Aorta (tissue), 5 donors: ENCODE measurements around the gene CMSS1. TPM values are rescaled to one million over a fixed set of nuclear protein-coding genes. Genes with fewer than 3 reads are reported as not detected.

Experiments used
- ATAC-seq: fragments of 200-7000 bp; cut with Tn5 transposase; one replicate; pipeline ENCODE4 v1.9.1; 2022; ENCODE audit warnings: moderate library complexity; ENCODE audit not compliant: low FRiP score
- DNase-seq, 2 donors: peaks; one replicate each; pipeline ENCODE4 v3.0.0-alpha.2; 2020
- H3K27ac ChIP-seq, 2 donors: one replicate each; pipeline ENCODE4 v1.5.1; 2013; ENCODE audit warnings: low read length in 2 of 2, mild to moderate bottlenecking in 2 of 2, moderate library complexity in 2 of 2, control low read depth in 1 of 2, inconsistent platforms in 1 of 2, low read depth in 1 of 2
- H3K27me3 ChIP-seq, 2 donors: one replicate each; pipeline ENCODE4 v1.6.1; 2013; ENCODE audit warnings: control low read depth in 1 of 2, low read length in 1 of 2, mild to moderate bottlenecking in 1 of 2, moderate library complexity in 1 of 2; ENCODE audit not compliant: insufficient read depth in 2 of 2, control insufficient read depth in 1 of 2
- H3K36me3 ChIP-seq, 2 donors: one replicate each; pipeline ENCODE4 v1.6.1; 2013; ENCODE audit warnings: control low read depth in 1 of 2, low read length in 1 of 2, mild to moderate bottlenecking in 1 of 2; ENCODE audit not compliant: insufficient read depth in 2 of 2, control insufficient read depth in 1 of 2
- H3K4me1 ChIP-seq, 2 donors: one replicate each; pipeline ENCODE4 v1.6.1; 2013; ENCODE audit warnings: low read length in 2 of 2, control low read depth in 1 of 2, mild to moderate bottlenecking in 1 of 2, moderate library complexity in 1 of 2; ENCODE audit not compliant: insufficient read depth in 2 of 2, control insufficient read depth in 1 of 2
- H3K4me3 ChIP-seq, 2 donors: one replicate each; pipeline ENCODE4 v1.5.1; 2013; ENCODE audit warnings: low read length in 2 of 2, control low read depth in 1 of 2, mild to moderate bottlenecking in 1 of 2
- H3K9me3 ChIP-seq: one replicate; pipeline ENCODE4 v1.6.1; 2013; ENCODE audit warnings: mild to moderate bottlenecking, low read length; ENCODE audit not compliant: control insufficient read depth
- WGBS, 2 donors: extraction: QIAGEN DNeasy Blood & Tissue Kit; methylation state at CpG; one replicate each; pipeline ENCODE4 v1.1.7; 2013; 5-methylcytosine and 5-hydroxymethylcytosine counted together
- intact Hi-C, 2 donors: fragments of 100-400 bp; cut with DNase I; formaldehyde crosslinking; loops; one replicate each; pipeline versions ENCODE4 v1.14.2 to v1.15.0; 2022
- polyA plus RNA-seq, 2 donors: library from polyadenylated mRNA; stranded (reverse); fragments of 200-250 nt; gene quantifications; one replicate each; pipeline ENCODE4 v1.2.3, GENCODE V29; 2013
- total RNA-seq, 2 donors: library from RNA; stranded (reverse); fragmentation: NEBNext Ultra II Directional; extraction: Animal tissue kit (Norgen Biotek cat#: 25700); gene quantifications; one replicate each; pipeline ENCODE4 v1.2.1, GENCODE V29; 2021
- donor health status: healthy with polysubstance abuse.
- donor health status: Bipolar disorder and iron deficiency.
- donor health status: DM: no; HTN: no; CAD: no.
- donor health status: DM: no; HTN: no; CAD: no.
- donor health status: DM: yes; HTN: yes; CAD: no.

The CMSS1 gene
- total and polyA plus RNA-seq, 4 donors: 21.3 to 36.3 (median 33.3) TPM

GRCh38 chr3:99981138-99981537 is 163.5 kb downstream of the CMSS1 start:
- intact Hi-C loops: no loop called here
- H3K27ac ChIP-seq: no peak overlapping the region
- H3K27me3 ChIP-seq: no peaks in the 10 kb centered on the region
- DNase-seq: no peak
- no peak for ATAC-seq
- H3K36me3 ChIP-seq: no peaks in the 10 kb centered on the region
- H3K4me1 ChIP-seq: no peaks in the 10 kb centered on the region
- 93 to 98% methylated on average over 1 of the region's 1 CpG for WGBS, 2 donors
- no peak overlapping the region for H3K4me3 ChIP-seq
- H3K9me3 ChIP-seq: no peaks in the 10 kb centered on the region

GRCh38 chr3:99982650-99983049 is 165.0 kb downstream of the CMSS1 start:
- no peak for ATAC-seq
- 95 to 96% methylated on average over 2 of the region's 2 CpGs for WGBS, 2 donors

GRCh38 chr3:99984139-99984538 is 166.5 kb downstream of the CMSS1 start:
- DNase-seq (no peak), ATAC-seq (no peak)
- no peaks in the 10 kb centered on the region for H3K36me3 ChIP-seq
- no peaks in the 10 kb centered on the region for H3K4me1 ChIP-seq
- H3K27ac ChIP-seq: no peak overlapping the region
- intact Hi-C loops: no loop called here
- no peaks in the 10 kb centered on the region for H3K9me3 ChIP-seq
- no peak overlapping the region for H3K4me3 ChIP-seq
- H3K27me3 ChIP-seq: no peaks in the 10 kb centered on the region

More at GRCh38 chr3:99982650-99983049, 165.0 kb downstream of the CMSS1 start:
- H3K4me3 ChIP-seq: no peak overlapping the region
- no peaks in the 10 kb centered on the region for H3K36me3 ChIP-seq
- H3K27me3 ChIP-seq: no peaks in the 10 kb centered on the region
- intact Hi-C loops: no loop called here
- no peak for DNase-seq
- no peaks in the 10 kb centered on the region for H3K4me1 ChIP-seq
- H3K27ac ChIP-seq: no peak overlapping the region
- no peaks in the 10 kb centered on the region for H3K9me3 ChIP-seq

GRCh38 chr3:99984668-99985067 is 167.0 kb downstream of the CMSS1 start:
- intact Hi-C loops: no loop called here
- H3K36me3 ChIP-seq: no peaks in the 10 kb centered on the region
- 83 to 87% methylated on average over 2 of the region's 2 CpGs for WGBS, 2 donors
- no peak overlapping the region for H3K27ac ChIP-seq
- no peaks in the 10 kb centered on the region for H3K9me3 ChIP-seq
- ATAC-seq (no peak), DNase-seq (no peak)
- H3K27me3 ChIP-seq: no peaks in the 10 kb centered on the region
- H3K4me1 ChIP-seq: no peaks in the 10 kb centered on the region
- no peak overlapping the region for H3K4me3 ChIP-seq

GRCh38 chr3:99990179-99990578 is 172.5 kb downstream of the CMSS1 start:
- 95 to 100% methylated on average over 1 of the region's 1 CpG for WGBS, 2 donors
- no peak overlapping the region for H3K27ac ChIP-seq
- H3K36me3 ChIP-seq: no peaks in the 10 kb centered on the region
- H3K9me3 ChIP-seq: no peaks in the 10 kb centered on the region
- no peak overlapping the region for H3K4me3 ChIP-seq
- DNase-seq: no peak
- H3K4me1 ChIP-seq: no peaks in the 10 kb centered on the region
- intact Hi-C loops: no loop called here
- no peak for ATAC-seq
- H3K27me3 ChIP-seq: no peaks in the 10 kb centered on the region

GRCh38 chr3:99997293-99997692 is 179.6 kb downstream of the CMSS1 start:
- H3K9me3 ChIP-seq: no peaks in the 10 kb centered on the region
- WGBS, 2 donors: 6 to 7% methylated on average over 2 of the region's 2 CpGs
- H3K27ac ChIP-seq: no peak overlapping the region
- no peaks in the 10 kb centered on the region for H3K4me1 ChIP-seq
- ATAC-seq (no peak), DNase-seq (no peak)
- no peak overlapping the region for H3K4me3 ChIP-seq
- no peaks in the 10 kb centered on the region for H3K36me3 ChIP-seq
- intact Hi-C loops: no loop called here
- no peaks in the 10 kb centered on the region for H3K27me3 ChIP-seq

GRCh38 chr3:99999536-99999935 is 181.9 kb downstream of the CMSS1 start:
- Histone ChIP-seq H3K27me3 (no peaks in the 10 kb centered on the region), H3K9me3 (no peaks in the 10 kb centered on the region), H3K4me3 (no peak overlapping the region), H3K36me3 (no peaks in the 10 kb centered on the region), H3K4me1 (peaks cover 2 to 6% of the 10 kb centered on the region in 2 donors), H3K27ac (no peak overlapping the region)
- 97 to 99% methylated on average over 2 of the region's 2 CpGs for WGBS, 2 donors
- DNase-seq (no peak), ATAC-seq (no peak)
- intact Hi-C loops: no loop called here

- 95 to 100% methylated on average over 3 of the region's 3 CpGs for WGBS, 2 donors
- Histone ChIP-seq H3K27ac (no peak overlapping the region), H3K4me3 (no peak overlapping the region), H3K27me3 (no peaks in the 10 kb centered on the region), H3K36me3 (no peaks in the 10 kb centered on the region), H3K9me3 (no peaks in the 10 kb centered on the region), H3K4me1 (peaks cover 2 to 8% of the 10 kb centered on the region in 2 donors)
- ATAC-seq (no peak), DNase-seq (no peak)
- intact Hi-C loops: loop anchor here in 1 of 2 donors (5.0 kb wide), 1 partner anchor 34 kb away; no protein-coding TSS in a partner anchor
Observed at GRCh38 chr3:100001083-100001482, 183.4 kb downstream of the CMSS1 start.

- H3K27ac ChIP-seq: no peak overlapping the region
Observed at GRCh38 chr3:100001526-100002270, 184.0 kb downstream of the CMSS1 start.

More at GRCh38 chr3:100001526-100002270, 184.0 kb downstream of the CMSS1 start:
- intact Hi-C loops: loop anchor here in 1 of 2 donors (5.0 kb wide), 1 partner anchor 34 kb away; no protein-coding TSS in a partner anchor
- Histone ChIP-seq H3K4me3 (no peak overlapping the region), H3K36me3 (no peaks in the 10 kb centered on the region), H3K9me3 (no peaks in the 10 kb centered on the region), H3K27me3 (no peaks in the 10 kb centered on the region), H3K4me1 (peaks cover 2 to 8% of the 10 kb centered on the region in 2 donors)
- 94% methylated on average over 8 of the region's 8 CpGs for WGBS, 2 donors
- DNase-seq (no peak), ATAC-seq (no peak)
